Ascending aorta (tissue), 2 donors: Measurements from ENCODE around the gene DUOX1. TPM values are rescaled to one million over a fixed set of nuclear protein-coding genes. Genes with fewer than 3 reads are reported as not detected.
"Not testable (repeated sequence)": the region's sequence is repeated elsewhere in the genome, so short reads cannot be mapped to it uniquely, and the experiment has no call there.

ENCODE experiments used
- DNase-seq, 2 donors: peaks; one replicate each; pipeline ENCODE4 v3.0.0-alpha.2; 2019; ENCODE audit warnings: low spot score in 2 of 2
- H3K27ac ChIP-seq, 2 donors: fragments of 200-600 bp; sonication (generic); one replicate each; pipeline ENCODE4 v1.5.1; 2016 to 2017; ENCODE audit warnings: mild to moderate bottlenecking in 1 of 2
- H3K27me3 ChIP-seq: fragments of 200-600 bp; sonication (generic); one replicate; pipeline ENCODE4 v1.5.1; 2017
- H3K36me3 ChIP-seq, 2 donors: fragments of 200-600 bp; sonication (generic); one replicate each; pipeline ENCODE4 v1.5.1; 2016
- H3K4me1 ChIP-seq, 2 donors: fragments of 200-600 bp; sonication (generic); one replicate each; pipeline ENCODE4 v1.5.1; 2016 to 2017; ENCODE audit warnings: mild to moderate bottlenecking in 1 of 2
- H3K4me3 ChIP-seq, 2 donors: fragments of 200-600 bp; sonication (generic); one replicate each; pipeline ENCODE4 v1.5.1; 2016 to 2017; ENCODE audit warnings: mild to moderate bottlenecking in 1 of 2
- H3K9me3 ChIP-seq, 2 donors: fragments of 200-600 bp; sonication (generic); one replicate each; pipeline ENCODE4 v1.5.1; 2016
- CTCF ChIP-seq, 3 experiments: fragments of 200-600 bp in 2 of 3; fragments of 450-650 bp in 1 of 3; sonication (generic) in 2 of 3; IDR thresholded peaks; one replicate each; pipeline ENCODE4 v1.5.1; 2016 to 2019; ENCODE audit warnings: antibody characterized with exemption in 3 of 3, mild to moderate bottlenecking in 1 of 3, moderate library complexity in 1 of 3
- intact Hi-C: fragments of 100-400 bp; cut with DNase I; formaldehyde crosslinking; loops from one replicate; pipeline ENCODE4 v1.15.1; 2023
- total RNA-seq: library from RNA; depleted of rRNA; stranded (reverse); fragments of >200 nt; gene quantifications from one replicate; pipeline ENCODE4 v1.1.0, GENCODE V29; 2016

Gene DUOX1
- total RNA-seq, 1 donor from 2014 or later = 2.7 TPM

- H3K9me3 ChIP-seq = no peaks in the 10 kb centered on the region
- intact Hi-C loops = no loop called here
- H3K4me3 ChIP-seq = no peak overlapping the region
- no peak for DNase-seq
- H3K4me1 ChIP-seq = peaks cover 0 to 4% of the 10 kb centered on the region in 2 donors
- no peak for TF ChIP-seq CTCF (IDR thresholded peaks at IDR 0.05)
- H3K27ac ChIP-seq = no peak overlapping the region
- peaks cover 14% of the 10 kb centered on the region for H3K27me3 ChIP-seq
- no peaks in the 10 kb centered on the region for H3K36me3 ChIP-seq
Measured at GRCh38 chr15:45134046-45134445, 4.3 kb downstream of the DUOX1 start.

DNA sequence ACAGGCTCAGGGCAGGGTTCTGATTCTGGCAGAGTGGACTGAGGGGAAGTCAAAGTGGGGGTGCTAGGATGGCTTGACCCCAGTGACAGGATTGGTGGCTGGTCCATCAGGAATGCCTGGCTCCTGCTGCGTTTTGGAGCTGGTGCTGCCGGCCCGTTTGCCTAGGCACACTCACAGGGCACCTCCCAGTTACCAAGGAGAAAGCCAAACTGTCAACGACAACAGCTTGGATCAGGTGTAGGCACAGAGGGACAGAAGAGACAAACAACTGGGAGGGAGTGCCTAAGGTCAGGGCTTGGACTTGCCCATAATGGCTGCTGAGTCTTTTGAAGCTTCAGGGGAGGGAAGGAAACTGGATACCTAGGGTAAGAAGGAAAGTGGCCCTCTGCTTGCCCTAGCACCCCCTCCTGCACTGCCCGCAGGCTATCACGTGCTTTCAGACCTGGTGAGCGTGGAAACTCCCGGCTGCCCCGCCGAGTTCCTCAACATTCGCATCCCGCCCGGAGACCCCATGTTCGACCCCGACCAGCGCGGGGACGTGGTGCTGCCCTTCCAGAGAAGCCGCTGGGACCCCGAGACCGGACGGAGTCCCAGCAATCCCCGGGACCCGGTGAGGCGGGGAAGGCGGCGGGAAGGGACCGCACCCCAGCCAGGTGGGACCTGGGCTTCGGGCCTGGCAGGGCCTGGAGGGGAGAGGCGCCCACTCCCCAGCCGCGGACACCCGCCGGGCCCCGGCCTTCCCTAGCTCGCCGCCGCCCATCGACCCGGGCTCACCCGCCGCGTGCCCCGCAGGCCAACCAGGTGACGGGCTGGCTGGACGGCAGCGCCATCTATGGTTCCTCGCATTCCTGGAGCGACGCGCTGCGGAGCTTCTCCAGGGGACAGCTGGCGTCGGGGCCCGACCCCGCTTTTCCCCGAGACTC lies 5.1 kb downstream of the DUOX1 start:
- peak in 1 of 3 experiments; percentile 25 for TF ChIP-seq CTCF (IDR thresholded peaks at IDR 0.05)
- Histone ChIP-seq H3K4me3 (peak overlapping the region; percentile 21 to 31), H3K36me3 (no peaks in the 10 kb centered on the region), H3K27ac (no peak overlapping the region), H3K4me1 (peaks cover 0 to 4% of the 10 kb centered on the region in 2 donors), H3K27me3 (peaks cover 11% of the 10 kb centered on the region), H3K9me3 (no peaks in the 10 kb centered on the region)
- DNase-seq = no peak
- intact Hi-C loops = no loop called here

- H3K27ac ChIP-seq, intact Hi-C loops, H3K36me3 ChIP-seq, DNase-seq, H3K4me1 ChIP-seq, H3K4me3 ChIP-seq, H3K27me3 ChIP-seq, H3K9me3 ChIP-seq: not testable (repeated sequence)
Measured at GRCh38 chr15:45135705-45136377, 6.0 kb downstream of the DUOX1 start.

- peaks cover 0 to 4% of the 10 kb centered on the region in 2 donors for H3K4me1 ChIP-seq
- no peak for TF ChIP-seq CTCF (IDR thresholded peaks at IDR 0.05)
- no peaks in the 10 kb centered on the region for H3K36me3 ChIP-seq
- peaks cover 8% of the 10 kb centered on the region for H3K27me3 ChIP-seq
- H3K4me3 ChIP-seq = no peak overlapping the region
- no peak for DNase-seq
- H3K27ac ChIP-seq = no peak overlapping the region
- intact Hi-C loops = no loop called here
- H3K9me3 ChIP-seq = no peaks in the 10 kb centered on the region
Measured at GRCh38 chr15:45136378-45136764, 6.6 kb downstream of the DUOX1 start.

- H3K27me3 ChIP-seq = peaks cover 8% of the 10 kb centered on the region
- intact Hi-C loops = no loop called here
- DNase-seq = no peak
Measured at GRCh38 chr15:45137703-45138102, 7.9 kb downstream of the DUOX1 start.

More at GRCh38 chr15:45137703-45138102, 7.9 kb downstream of the DUOX1 start:
- Histone ChIP-seq H3K27ac (no peak overlapping the region), H3K4me3 (no peak overlapping the region), H3K4me1 (peaks cover 0 to 4% of the 10 kb centered on the region in 2 donors), H3K9me3 (no peaks in the 10 kb centered on the region), H3K36me3 (no peaks in the 10 kb centered on the region)
- TF ChIP-seq CTCF (IDR thresholded peaks at IDR 0.05) = no peak
